ENCODE measurements around the gene SUMF1.

- no peak for TF ChIP-seq CTCF (conservative IDR thresholded peaks at IDR 0.05; ENCODE audit: low read depth, low read length)
- TF ChIP-seq CEBPB (IDR thresholded peaks at IDR 0.05; ENCODE audit: low read depth, low read length), result no peak
- TF ChIP-seq MAFK (IDR thresholded peaks at IDR 0.05; ENCODE audit: low read depth, low read length), result no peak
- TF ChIP-seq POLR2A (IDR thresholded peaks at IDR 0.05; ENCODE audit: low read depth, low read length), result peak; percentile 80; the same call in 1 of the 2 replicates
- TF ChIP-seq SMC3 (IDR thresholded peaks at IDR 0.05; ENCODE audit: low read depth, low read length), result no peak
- TF ChIP-seq USF2 (IDR thresholded peaks at IDR 0.05; ENCODE audit: low read depth, low read length), result peak; percentile 100
- no peak for TF ChIP-seq CHD1 (IDR thresholded peaks at IDR 0.05; ENCODE audit: low read depth, low read length)
- no peak for TF ChIP-seq RCOR1 (IDR thresholded peaks at IDR 0.05; ENCODE audit: insufficient replicate concordance, low read length)
- TF ChIP-seq BHLHE40 (IDR thresholded peaks at IDR 0.05; ENCODE audit: low read depth, low read length), result peak; percentile 71; the same call in 1 of the 2 replicates
- peak; percentile 68 for TF ChIP-seq MXI1 (IDR thresholded peaks at IDR 0.05; ENCODE audit: borderline replicate concordance, low read depth, low read length)
- TF ChIP-seq RAD21 (IDR thresholded peaks at IDR 0.05; ENCODE audit: low read length), result no peak
- no peak for TF ChIP-seq RFX5 (IDR thresholded peaks at IDR 0.05; ENCODE audit: low read depth, low read length)
- no peak for TF ChIP-seq MAZ (IDR thresholded peaks at IDR 0.05; ENCODE audit: borderline replicate concordance, low read depth, low read length)
- peak; percentile 44; the same call in 1 of the 2 replicates for TF ChIP-seq FOS (IDR thresholded peaks at IDR 0.05; ENCODE audit: low read depth, low read length)
Measured at GRCh38 chr3:4466741-4467521, at the start of gene SUMF1.
